CD4-positive, alpha-beta T cell treated with Interleukin-1 beta for 1 hour (primary cell): Measurements from ENCODE around the gene CEMP1.

Source experiments
- DNase-seq, 2 donors: peaks; one replicate each; pipeline ENCODE4 v3.0.0-alpha.2; 2020 to 2022

Gene CEMP1

DNA sequence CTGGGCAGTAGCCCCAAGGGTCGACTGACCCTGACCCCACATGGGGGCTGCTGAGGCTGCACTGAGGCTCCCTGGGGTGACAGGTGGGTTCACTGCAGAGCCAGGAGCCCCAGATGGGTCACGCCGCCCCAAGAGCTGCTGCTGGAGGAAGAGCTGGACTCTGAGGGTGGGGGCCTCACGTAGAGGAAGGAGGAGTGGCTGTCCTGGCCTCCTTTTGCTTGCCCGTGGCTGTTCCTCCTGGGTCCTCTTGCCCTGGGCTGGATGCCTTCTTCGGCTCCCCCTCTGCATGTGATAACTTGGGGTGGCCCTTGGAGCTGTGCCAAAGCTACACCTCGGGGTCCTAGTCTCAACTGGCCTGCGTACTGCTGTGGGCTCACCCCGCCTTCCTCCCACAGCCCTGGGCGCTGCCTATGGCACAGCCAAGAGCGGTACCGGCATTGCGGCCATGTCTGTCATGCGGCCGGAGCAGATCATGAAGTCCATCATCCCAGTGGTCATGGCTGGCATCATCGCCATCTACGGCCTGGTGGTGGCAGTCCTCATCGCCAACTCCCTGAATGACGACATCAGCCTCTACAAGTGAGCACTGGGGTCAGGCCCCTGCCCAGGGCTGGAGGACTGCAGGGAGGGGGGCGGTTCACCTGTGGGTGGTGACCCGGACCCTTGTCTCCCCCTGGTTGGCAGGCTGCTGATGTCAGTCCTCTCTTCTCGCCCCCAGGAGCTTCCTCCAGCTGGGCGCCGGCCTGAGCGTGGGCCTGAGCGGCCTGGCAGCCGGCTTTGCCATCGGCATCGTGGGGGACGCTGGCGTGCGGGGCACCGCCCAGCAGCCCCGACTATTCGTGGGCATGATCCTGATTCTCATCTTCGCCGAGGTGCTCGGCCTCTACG is 12.1 kb downstream of the CEMP1 start:
- no peak for DNase-seq

DNA sequence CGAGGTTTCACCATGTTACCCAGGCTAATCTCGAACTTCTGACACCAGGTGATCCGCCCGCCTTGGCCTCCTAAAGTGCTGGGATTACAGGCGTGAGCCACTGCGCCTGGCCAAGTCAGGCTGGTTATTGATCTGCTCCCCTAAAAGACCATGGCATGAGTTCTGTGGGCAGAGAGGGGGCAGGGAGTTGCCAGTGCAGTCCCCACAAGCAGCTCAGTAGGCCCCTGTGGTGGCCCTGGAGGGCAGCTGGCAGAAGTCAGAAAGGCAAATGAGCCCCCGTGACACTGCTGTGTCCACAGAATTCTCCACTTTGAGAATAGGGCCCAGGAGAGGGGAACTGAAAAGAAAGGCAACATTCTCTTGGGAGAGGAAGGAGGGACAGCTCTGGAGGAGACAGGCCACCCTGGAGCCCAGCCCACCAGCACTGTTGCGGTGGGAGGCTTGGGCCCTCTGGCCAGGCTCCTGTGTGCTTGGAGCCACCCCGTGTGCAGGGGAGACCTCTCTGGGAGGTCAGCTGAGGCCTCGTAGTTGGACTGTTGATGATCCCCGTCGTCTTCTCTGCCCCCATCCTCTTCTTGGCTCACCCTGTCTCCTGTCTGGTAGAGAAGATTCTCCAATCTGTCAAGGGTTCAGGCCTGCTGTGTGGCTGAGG is 13.1 kb downstream of the CEMP1 start:
- DNase-seq, result no peak

DNA sequence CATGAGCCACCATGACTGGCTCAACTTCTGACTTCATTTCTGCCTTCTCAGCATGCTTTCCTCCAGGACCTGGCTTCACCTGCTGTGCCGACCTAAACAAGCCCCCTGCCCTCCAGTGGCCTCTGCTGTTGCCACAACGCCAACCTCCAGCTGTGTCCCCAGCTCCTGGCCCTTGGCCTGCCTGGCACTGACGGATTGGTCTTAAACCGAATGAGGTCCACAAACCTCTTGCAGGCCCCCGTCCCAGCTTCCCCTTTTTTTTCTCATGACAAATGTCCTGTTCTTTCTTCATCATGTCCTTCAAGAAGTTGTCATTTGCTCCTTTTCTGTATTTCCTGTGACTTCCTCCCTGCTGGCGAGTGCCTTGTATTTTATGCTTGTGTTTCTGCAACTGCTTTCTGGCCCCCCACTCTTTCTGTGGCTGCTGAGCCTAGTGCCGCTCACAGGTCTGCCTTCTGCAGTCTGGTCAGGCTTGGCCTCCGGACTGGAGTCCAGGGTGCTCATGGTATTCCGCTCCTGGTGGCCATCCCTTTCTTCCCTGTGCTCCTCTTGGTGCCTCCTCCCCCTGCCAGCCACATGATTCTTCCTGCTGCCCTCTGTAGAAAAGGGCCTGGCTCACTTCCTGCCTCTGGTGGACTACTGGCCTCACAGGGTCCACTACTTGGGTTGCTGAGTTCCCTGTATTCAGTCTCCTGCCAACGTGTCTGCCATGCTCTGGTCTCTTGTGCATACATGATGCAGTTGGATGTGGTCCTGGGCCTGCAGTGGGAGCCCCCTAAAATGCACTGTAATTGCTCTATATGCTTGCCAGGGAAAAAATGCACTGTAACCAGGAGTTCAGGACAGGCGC is 14.6 kb downstream of the CEMP1 start:
- peak in 1 of 2 donors; percentile 50 for DNase-seq

DNA sequence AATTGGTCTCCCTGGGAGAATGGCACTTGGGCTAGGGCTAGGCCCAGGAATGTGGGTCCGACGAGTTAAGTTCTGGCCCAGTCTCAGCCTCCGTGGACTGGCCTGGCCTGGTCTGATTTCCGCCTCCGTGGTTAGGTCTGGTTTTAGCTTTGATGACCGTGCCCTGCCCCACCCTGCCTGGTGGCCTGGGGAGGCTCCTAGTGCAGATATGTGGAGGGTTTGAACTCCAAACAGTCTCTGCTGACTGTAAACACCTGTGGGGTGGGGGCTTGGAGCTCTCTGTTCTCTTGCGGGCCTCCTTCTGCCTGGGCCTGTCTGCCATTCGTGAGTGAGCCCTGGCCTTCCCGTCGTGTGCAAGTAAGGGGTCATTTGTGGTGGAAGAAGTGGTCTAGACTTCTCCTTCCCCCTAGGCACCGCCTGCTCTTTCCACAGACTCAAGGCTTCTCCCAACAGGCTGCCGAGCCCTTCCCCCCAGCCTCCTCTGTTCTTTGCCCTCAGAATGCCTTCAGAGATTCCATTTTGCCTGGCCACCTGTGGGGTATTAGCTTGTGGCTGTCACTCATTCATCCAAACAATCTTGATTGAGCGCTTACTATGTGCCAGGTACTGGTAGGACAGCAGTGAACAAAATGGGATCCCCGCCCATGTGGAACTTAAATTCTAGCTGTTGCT is 15.9 kb downstream of the CEMP1 start:
- DNase-seq, result no peak

DNA sequence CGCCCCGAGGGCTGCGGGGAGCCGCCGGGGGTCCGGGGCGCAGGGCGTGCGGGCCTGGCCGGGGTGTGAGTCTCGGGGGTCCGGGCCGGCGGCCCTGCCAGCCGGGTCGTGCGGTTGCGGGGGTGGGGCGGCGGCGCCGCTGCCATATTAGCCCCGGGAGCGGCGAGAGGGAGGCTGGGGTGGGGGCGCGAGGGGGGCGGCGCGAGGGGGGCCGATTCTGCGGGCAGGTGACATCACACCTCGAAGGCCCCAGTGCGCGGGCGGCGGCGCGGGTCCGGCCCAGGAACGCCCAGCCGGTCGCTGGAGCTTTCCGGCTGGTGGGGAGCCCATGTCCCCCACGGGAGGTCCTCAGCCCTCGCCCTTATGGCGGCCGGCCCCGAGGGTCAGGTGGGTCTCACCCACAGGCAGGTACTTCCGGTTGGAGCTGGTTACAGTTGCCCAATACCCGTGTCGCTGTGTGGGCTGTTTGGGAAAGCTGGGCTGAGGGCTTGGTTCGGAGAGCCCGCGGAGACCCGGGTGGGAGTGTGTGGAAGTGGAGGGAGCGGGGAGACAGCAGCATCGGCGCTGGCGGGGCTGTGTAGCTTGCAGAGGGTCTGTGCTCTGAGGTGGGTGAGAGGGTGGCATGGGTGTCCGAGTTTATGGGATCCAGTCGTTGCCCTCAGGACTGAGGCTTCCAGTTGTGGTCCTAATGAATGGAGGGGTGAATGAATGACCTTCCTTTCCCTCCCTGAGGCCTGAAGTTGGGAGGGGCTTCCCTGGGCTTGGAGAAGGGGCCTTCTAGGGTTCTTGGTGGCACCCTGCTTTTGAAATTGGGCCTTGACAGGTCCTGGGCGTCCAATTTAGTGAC is 16.7 kb downstream of the CEMP1 start:
- DNase-seq, result peak; percentile 54 to 56

DNA sequence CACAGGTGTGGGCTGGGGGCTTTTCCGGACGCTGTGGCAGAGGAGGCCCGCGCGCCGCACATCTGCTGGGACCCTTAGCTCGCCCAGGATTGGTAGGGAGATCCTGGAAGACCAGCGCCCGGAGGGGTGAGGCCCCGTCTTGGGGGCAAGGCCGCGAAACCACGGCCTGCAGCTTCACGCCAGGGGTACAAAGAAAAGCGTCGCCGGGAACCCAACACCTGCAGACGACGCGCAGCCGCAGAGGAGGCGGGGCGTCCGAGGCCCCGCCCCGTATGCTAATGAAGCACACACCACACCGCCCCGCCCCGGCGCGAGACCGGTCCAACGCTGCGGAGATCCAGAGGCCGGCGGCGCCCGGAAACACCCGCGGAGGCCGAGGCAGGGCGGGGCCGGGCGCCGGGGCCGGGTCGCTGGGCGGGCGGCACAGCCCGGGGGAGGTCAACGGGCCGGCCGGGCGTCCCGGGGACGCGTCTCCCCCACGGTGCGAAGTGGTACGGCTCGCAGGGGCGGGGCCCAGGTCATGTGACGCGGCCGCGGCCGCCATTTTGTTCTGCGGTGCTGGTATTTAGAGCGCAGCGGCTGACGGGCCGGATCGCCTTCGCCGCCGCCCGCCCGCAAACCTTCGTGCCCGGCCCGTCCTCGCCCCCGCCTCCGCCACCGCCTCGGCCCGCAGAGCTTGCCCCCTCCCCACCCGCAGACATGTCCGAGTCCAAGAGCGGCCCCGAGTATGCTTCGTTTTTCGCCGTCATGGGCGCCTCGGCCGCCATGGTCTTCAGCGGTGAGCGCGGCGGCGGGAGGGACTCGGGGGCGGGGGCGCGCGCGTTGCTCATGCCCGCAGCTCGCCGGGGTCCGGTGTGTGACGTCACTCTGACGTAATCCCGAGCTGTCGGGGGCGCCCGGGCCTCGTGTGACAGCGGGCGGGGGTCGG is 17.5 kb downstream of the CEMP1 start, which contains the start of gene ATP6V0C:
Gene ATP6V0C (plus strand): TSS at position 548 of the 928 bp plus-strand sequence. CDS start 152 bp downstream, at position 700.
- DNase-seq, result peak; percentile 94

DNA sequence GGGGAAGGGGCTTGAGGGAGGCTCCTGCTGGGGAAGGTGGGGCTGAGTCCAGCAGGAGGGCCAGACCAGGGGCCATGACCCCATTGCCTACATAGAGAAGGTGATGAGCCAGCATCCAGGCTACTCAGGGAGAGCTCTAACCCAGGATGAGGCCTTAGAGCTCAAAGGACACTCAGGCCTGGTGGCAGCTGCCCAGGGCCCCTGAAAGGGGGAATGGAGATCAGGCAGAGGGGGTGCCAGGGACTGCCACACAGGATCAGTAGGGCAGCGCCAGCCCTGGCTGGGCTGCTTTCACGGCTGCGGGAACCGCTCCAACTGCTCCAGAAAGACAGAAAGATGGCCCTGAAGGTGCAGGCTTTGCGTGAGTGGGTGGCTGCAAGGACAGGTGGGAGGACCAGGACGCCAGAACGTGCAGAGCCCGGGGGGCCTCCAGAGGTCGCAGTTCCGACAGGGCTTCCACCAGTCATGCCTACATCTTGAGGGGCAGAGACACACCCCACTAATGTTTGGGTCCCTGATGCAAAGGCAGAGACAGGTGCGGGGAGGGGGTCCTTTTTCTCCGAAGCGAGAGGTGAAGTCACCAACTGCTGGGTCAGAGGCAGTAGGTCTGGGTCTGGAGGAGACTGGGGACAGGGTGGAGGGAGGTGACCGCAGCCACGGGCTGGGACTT is 18.3 kb downstream of the CEMP1 start:
- peak; percentile 38 for DNase-seq

DNA sequence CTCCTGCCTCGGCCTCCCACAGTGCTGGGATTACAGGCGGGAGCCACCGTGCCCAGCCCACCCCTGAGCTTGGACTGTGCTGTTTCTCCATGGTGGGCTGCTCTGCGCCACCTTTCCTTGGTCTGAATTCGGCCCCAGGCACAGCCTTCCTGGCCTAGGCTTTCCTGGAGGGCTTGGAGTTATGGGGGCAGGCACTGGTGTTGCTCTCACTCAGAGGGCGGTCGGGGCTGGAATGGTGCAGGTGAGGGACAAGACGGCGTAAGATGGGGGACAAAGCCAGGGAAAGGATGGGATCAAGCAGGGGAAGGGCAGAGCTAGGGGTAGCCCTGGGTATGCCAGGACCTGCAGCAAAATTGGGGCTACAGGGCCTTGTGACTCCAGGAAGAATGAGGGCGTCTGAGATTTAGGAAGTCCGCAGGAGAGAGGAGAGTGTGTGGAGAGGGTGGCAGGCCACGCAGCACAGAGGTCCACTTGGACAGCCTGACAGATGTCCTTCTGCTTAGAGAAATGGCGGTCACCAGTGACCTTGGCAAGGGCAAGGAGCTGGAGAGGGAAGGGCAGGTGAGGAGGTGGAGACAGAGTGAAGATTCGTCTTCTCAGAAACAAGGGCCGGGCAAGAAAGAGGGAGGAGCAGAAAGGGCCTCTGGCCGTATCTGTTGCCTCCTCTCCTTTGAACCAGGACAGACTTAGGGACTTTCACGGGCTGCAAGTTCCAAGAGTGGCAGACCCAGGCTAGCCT is 19.0 kb downstream of the CEMP1 start:
- no peak for DNase-seq

DNA sequence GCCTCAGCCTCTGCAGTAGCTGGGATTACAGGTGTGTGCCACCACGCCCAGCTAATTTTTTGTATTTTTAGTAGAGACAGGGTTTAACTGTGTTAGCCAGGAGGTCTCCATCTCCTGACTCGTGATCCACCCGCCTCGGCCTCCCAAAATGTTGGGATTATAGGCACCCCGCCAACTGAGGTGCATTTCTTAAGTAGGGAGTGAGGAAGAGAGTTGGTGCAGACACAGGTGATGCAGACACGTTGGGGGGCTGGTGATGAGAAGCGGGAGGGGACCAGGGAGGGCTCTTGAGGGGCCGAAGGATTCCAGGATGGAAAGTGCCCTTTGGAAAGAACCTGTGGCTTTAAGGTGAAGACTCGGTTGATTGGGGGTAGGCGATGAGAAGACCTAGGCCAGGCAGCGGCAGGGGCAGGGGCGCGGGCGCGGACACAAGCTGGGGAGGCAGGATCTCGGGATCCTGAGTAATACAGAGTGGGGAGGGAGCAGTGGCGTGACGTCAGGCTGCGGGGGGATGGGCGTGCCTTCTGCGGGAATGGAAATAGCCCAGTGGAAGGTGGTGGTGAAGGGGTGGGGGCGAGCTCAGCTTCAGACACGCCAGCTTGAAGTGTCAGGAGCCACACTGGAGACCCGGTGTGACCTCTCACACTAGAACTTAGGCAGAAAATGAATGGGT is 19.9 kb downstream of the CEMP1 start:
- DNase-seq, result no peak

DNA sequence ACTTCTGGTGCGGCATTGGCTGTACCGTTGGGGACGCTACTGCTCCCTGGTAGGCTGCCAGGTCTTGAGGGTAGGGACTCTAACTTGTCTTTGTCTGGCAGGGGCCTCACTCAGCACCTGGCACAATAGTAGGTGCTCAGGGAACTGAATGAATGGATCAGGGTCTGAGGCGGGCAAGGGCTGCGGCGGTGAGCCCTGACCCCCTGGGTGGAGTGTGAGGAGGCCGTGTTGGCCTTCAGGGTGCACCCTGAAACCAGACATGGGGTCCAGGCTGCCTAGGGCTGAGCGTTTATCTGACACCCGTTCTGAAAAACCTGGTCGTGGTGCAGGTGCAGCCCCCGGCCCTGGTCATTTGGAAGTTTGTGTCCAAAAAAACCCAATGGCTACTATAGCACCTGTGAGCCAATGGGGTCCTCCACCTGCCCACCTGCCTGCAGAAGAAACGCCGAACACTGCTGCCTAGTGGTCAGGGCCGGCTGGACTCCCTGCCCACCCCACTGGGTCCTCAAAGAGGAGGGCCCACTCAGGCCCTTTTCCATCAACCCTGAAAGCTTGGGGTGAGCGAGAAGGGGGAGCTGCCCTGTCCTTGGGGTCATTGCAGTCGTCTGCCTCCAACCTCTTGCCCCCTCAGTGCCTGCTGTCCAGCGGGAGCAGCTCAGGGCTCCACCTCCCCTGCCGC is 22.3 kb downstream of the CEMP1 start:
- no peak for DNase-seq

DNA sequence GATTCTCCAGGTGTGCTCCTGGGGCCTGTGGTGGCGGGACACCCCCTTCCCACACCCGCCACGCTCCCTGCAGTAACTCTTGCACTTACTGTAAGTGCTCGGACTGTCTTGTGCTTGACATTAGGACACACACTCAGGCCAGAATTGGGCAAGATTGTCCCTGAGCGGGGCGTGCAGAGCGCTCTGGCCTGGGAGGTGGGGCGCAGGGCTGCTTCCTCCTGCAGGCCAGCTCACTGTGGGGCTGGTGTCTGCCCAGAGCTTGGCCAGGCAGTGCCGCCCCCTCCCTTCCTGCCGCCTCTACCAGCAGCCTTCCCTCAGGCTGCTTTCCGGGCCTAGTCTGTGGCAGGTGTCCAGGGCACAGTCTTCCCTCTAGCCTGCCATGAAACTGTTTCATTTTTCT is 23.5 kb downstream of the CEMP1 start:
- peak in 1 of 2 donors; percentile 54 for DNase-seq

DNA sequence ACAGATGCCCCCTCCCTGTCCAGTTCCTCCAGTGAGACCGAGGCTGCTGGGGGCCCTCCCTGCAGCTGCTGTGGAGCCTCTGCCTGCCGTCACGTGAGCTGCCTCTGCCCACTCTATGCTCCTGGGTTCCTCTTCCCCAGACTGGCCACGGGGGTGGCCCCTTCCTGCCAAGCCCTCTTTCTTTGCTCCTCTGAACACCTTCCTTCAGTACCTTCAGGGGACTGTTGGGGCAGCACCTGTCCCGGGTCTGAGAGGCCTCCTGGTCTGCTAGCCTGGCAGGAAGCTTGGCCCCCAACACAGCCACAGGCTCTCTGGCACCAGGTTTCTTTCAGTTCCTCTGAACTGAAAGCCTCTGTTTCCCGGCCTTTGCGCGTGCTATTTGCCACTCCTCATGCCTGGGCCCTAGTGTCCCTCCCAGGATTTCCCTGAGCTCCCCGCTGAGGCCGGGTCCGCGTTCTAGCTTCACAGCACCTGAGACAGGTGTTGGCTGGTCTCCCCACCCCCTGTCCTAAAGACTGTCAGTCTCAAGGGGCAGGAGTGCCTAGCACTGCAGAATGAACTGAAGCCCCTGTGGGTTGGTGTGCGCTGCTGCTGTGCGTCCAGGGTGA is 24.1 kb downstream of the CEMP1 start:
- DNase-seq, result peak in 1 of 2 donors; percentile 68

DNA sequence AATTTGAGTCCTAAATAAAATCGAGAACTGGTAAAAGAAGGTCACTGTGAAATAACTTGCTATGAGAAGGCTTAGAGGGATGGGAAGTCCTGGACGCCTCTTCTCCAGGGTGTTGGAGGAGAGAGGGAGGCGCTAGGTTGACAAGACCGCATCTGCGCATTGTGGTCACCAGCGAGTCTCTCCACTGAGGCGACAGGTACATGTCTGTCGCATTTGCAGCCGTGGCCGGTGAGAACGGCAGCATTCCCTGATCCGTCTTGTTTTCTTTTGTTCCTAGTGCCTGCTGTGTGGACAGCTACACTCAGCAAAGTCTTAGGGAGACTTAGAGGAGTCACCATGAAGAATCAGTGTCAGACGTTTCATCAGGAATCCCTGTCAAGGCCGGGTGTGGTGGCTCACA is 25.5 kb downstream of the CEMP1 start:
- DNase-seq, result no peak

DNA sequence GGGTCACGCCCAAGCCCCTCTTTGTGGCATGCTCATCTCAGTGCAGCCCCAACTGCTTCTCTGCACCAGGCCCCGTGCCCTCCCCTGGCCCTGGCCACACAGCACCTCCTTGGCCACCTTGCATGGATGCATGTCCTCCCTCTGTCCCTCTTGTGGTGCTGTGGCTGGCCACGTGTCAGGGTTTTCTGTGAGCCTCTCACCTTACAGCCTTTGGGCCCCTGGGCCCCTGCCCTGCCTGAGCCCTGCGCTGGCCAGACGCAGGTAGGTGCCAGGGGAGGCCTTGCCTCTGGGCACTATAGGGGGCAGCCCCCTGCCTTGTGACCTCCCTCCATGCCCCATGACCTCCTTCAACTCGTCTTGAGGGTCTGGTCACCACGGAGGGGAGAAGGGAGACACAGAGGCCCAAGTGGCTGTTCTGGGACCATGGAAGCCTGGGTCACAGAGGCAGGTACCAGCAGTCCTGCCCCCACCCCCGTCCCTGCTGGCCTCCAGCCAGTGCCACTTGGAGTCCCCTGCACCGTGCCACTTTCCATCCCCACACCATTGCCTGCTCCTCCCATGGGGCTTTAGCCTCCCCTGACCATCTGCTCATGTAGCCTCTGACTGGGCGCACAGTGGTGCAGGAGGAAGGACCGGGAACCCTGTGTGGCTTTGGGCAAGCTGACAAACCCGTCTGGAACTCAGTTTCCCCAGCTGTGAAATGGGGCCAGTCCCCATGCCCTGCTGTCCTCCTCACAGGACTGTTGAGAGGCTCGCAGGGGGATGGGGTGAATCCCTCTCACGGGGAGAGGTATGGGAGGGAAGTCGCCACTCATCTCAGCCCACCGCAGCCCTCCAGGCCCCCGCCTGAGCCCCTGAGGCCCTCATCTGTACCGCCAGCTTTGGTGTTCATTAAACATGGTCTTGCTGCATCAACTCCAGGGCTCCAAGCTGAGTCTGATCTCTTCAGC is 29.0 kb downstream of the CEMP1 start:
- no peak for DNase-seq

DNA sequence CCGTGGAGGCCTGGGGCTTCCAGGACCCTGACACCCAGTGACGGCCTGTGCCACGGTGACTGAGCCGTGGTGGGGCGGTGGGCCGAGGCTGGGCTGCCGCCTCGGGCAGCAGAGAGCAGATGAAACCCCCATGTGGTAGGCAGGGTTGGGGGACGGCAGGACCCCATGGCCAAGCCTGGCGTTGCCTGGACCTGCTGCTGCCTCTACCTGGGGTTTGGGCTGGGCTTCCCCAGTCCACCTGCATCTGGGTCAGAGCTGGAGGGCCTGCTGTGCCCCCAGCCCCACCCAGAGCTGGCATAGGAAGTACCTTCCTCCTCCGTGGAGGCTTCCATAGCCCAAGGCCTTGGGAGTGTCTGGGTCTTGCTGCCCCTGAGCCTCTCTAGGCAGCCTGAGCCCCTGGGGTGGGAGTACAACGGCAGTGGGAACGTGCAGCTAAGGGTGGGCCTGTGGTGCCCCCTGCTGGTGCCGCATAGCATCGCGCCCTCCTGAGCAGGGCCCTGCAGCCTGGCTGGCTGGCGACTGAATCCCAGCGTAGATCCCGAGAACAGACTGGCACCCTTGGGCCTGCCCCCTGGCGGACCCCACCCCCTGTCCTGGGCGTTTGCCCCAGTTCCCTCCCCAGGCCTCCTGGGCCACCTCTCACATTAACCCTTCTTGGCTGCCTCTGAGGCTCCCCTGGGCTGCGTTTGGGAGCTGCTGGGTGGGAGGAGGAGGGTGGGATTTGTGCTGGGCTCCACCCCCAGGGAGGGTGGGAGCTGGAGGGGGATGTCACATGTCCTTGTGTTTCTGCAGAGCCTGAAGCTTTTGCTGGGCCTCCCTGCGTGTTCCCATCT is 30.1 kb downstream of the CEMP1 start:
- DNase-seq, result peak; percentile 79 to 80
